T-helper 2 cell treated with Interferon-gamma antibody and Interleukin-4, amounts not matched to agents 100 ng/mL and 5 ng/mL, for 36 hours (primary cell): Measurements from ENCODE around the gene GBGT1. TPM values are rescaled to one million over a fixed set of nuclear protein-coding genes. Genes with fewer than 3 reads are reported as not detected.

Experiments used
- intact Hi-C: fragments of 100-400 bp; cut with micrococcal nuclease; formaldehyde crosslinking; loops from one replicate; pipeline ENCODE4 v1.15.1; 2023
- total RNA-seq: library from RNA; stranded (reverse); gene quantifications from 2 replicates; pipeline ENCODE4 v1.2.3, GENCODE V29; 2022

Gene GBGT1
- total RNA-seq, 1 donor from 2014 or later: 6.7 TPM

- intact Hi-C loops: no loop called here
These were observed 3.5 kb upstream of the GBGT1 start for GRCh38 chr9:133167096-133167730.

GRCh38 chr9:133166392-133166791 is 2.7 kb upstream of the GBGT1 start:
- intact Hi-C loops: no loop called here

- intact Hi-C loops: no loop called here
These were observed 1.7 kb upstream of the GBGT1 start for GRCh38 chr9:133165452-133165730.

GRCh38 chr9:133164191-133164590 is 477 bp upstream of the GBGT1 start:
- intact Hi-C loops: no loop called here

GRCh38 chr9:133162861-133163503 is 732 bp downstream of the GBGT1 start:
- intact Hi-C loops: no loop called here

GRCh38 chr9:133161547-133161950 is 2.2 kb downstream of the GBGT1 start:
- intact Hi-C loops: no loop called here

- intact Hi-C loops: no loop called here
These were observed 2.8 kb downstream of the GBGT1 start for GRCh38 chr9:133160742-133161546.

- intact Hi-C loops: no loop called here
These were observed 5.0 kb downstream of the GBGT1 start for GRCh38 chr9:133158695-133159094.

- intact Hi-C loops: no loop called here
These were observed 8.6 kb downstream of the GBGT1 start for GRCh38 chr9:133155156-133155555.

GRCh38 chr9:133154097-133154989 is 9.4 kb downstream of the GBGT1 start:
- intact Hi-C loops: no loop called here

- intact Hi-C loops: no loop called here
These were observed 10.3 kb downstream of the GBGT1 start for GRCh38 chr9:133153227-133154096.

- intact Hi-C loops: no loop called here
These were observed 11.9 kb downstream of the GBGT1 start for GRCh38 chr9:133151601-133152525.

GRCh38 chr9:133151041-133151440 is 12.7 kb downstream of the GBGT1 start:
- intact Hi-C loops: no loop called here

GRCh38 chr9:133149130-133150015 is 14.3 kb downstream of the GBGT1 start:
- intact Hi-C loops: loop anchor here (5.0 kb wide), 1 partner anchor 172 kb away; the partner anchor contains the start of gene GFI1B

GRCh38 chr9:133148199-133149129 is 15.2 kb downstream of the GBGT1 start:
- intact Hi-C loops: loop anchor here (1.0 to 5.0 kb wide), 2 partner anchors 27 to 171 kb away; partner anchors contain the start of genes GFI1B and RALGDS

GRCh38 chr9:133147412-133148198 is 16.1 kb downstream of the GBGT1 start:
- intact Hi-C loops: loop anchor here (1.0 to 5.0 kb wide), 2 partner anchors 26 to 170 kb away; partner anchors contain the start of genes GFI1B and RALGDS
